ENCODE data around the gene PLK1. TPM values are rescaled to one million over a fixed set of nuclear protein-coding genes. Genes with fewer than 3 reads are reported as not detected.
"Not testable (repeated sequence)": the region's sequence is repeated elsewhere in the genome, so short reads cannot be mapped to it uniquely, and the experiment has no call there.

The PLK1 gene
- total RNA-seq, 2 donors from 2014 or later: 76.7 to 118 TPM

- H3K27me3 ChIP-seq (ENCODE audit: control insufficient read depth, insufficient read depth, low read length, poor library complexity, severe bottlenecking): no peaks in the 10 kb centered on the region
- Mint-ChIP-seq H3K4me3 (peak within 1 kb of the TSS; percentile 47), H3K36me3 (ENCODE audit: low read depth) (no peaks in the 10 kb centered on the region), H3K9me3 (peaks cover 8% of the 10 kb centered on the region), H3K27ac (no peak within 1 kb of the TSS), H3K4me1 (peaks cover 4% of the 10 kb centered on the region), H3K27me3 (ENCODE audit: insufficient read depth) (peaks cover 69% of the 10 kb centered on the region)
- H3K36me3 ChIP-seq (ENCODE audit: control insufficient read depth, insufficient read depth, low read length): no peaks in the 10 kb centered on the region
- H3K9me3 ChIP-seq (ENCODE audit: control insufficient read depth, low read length): no peaks in the 10 kb centered on the region
- H3K4me1 ChIP-seq (ENCODE audit: control insufficient read depth, insufficient read depth, low read length): no peaks in the 10 kb centered on the region
- no peak within 1 kb of the TSS for H3K4me3 ChIP-seq (ENCODE audit: low read length)
- H3K9ac ChIP-seq (ENCODE audit: extremely low read depth, low read length, poor library complexity, severe bottlenecking): no peak within 1 kb of the TSS
- TF ChIP-seq, protein P1, sequence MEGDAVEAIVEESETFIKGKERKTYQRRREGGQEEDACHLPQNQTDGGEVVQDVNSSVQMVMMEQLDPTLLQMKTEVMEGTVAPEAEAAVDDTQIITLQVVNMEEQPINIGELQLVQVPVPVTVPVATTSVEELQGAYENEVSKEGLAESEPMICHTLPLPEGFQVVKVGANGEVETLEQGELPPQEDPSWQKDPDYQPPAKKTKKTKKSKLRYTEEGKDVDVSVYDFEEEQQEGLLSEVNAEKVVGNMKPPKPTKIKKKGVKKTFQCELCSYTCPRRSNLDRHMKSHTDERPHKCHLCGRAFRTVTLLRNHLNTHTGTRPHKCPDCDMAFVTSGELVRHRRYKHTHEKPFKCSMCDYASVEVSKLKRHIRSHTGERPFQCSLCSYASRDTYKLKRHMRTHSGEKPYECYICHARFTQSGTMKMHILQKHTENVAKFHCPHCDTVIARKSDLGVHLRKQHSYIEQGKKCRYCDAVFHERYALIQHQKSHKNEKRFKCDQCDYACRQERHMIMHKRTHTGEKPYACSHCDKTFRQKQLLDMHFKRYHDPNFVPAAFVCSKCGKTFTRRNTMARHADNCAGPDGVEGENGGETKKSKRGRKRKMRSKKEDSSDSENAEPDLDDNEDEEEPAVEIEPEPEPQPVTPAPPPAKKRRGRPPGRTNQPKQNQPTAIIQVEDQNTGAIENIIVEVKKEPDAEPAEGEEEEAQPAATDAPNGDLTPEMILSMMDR (conservative IDR thresholded peaks at IDR 0.05): no peak
- H3K27ac ChIP-seq (ENCODE audit: low read depth, low read length): no peak within 1 kb of the TSS
- DNase-seq: peak; percentile 78
- 77 to 85% methylated on average over 17 to 37 of the region's 37 CpGs for WGBS, 2 experiments (ENCODE audit: insufficient coverage in 1 of 2, insufficient read length in 1 of 2)
Measured at GRCh38 chr16:23712976-23713375, 34.3 kb downstream of the PLK1 start, which contains the start of gene ERN2. TSS of gene ERN2 (minus strand) at chr16:23713222. CDS start at chr16:23713187, 35 bp downstream.

- Histone ChIP-seq H3K9me3 (ENCODE audit: control insufficient read depth, low read length) (no peaks in the 10 kb centered on the region), H3K4me1 (ENCODE audit: control insufficient read depth, insufficient read depth, low read length) (no peaks in the 10 kb centered on the region), H3K4me3 (ENCODE audit: low read length) (no peak overlapping the region), H3K27ac (ENCODE audit: low read depth, low read length) (no peak overlapping the region), H3K9ac (ENCODE audit: extremely low read depth, low read length, poor library complexity, severe bottlenecking) (no peak overlapping the region), H3K36me3 (ENCODE audit: control insufficient read depth, insufficient read depth, low read length) (no peaks in the 10 kb centered on the region), H3K27me3 (ENCODE audit: control insufficient read depth, insufficient read depth, low read length, poor library complexity, severe bottlenecking) (no peaks in the 10 kb centered on the region)
- Mint-ChIP-seq H3K36me3 (ENCODE audit: low read depth) (no peaks in the 10 kb centered on the region), H3K27me3 (ENCODE audit: insufficient read depth) (peaks cover 50% of the 10 kb centered on the region), H3K4me1 (peaks cover 4% of the 10 kb centered on the region), H3K27ac (no peak overlapping the region), H3K9me3 (no peaks in the 10 kb centered on the region), H3K4me3 (no peak overlapping the region)
- WGBS, 2 experiments (ENCODE audit: insufficient coverage in 1 of 2, insufficient read length in 1 of 2): 93 to 100% methylated on average over 2 to 5 of the region's 5 CpGs
- TF ChIP-seq, protein P1 (conservative IDR thresholded peaks at IDR 0.05): no peak
- DNase-seq: no peak
Measured at GRCh38 chr16:23716484-23716883, 37.8 kb downstream of the PLK1 start.

DNA sequence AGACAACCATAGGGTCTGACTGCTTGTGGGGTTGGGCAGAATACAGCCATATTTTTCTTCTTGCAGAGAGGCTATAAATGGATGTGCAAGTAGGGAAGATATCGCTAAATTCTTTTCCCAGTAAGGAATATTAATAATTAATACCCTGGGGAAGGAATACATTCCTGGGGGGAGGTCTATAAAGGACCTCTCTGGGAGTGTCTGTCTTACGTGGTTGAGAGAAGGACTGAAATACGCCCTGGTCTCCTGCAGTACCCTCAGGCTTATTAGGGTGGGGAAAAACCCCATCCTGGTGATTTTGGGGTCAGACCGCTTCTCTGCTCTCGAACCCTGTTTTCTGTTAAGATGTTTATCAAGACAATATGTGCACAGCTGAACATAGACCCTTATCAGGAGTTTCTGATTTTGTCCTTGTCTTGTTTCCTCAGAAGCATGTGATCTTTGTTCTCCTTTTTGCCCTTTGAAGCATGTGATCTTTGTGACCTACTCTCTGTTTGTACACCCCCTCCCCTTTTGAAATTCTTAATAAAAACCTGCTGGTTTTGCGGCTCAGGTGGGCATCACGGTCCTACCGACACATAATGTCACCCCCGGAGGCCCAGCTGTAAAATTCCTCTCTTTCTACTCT lies 44.0 kb downstream of the PLK1 start:
- not testable (repeated sequence) for H3K27ac ChIP-seq (ENCODE audit: low read depth, low read length); H3K4me1 Mint-ChIP-seq; DNase-seq; H3K36me3 ChIP-seq (ENCODE audit: control insufficient read depth, insufficient read depth, low read length); H3K4me3 ChIP-seq (ENCODE audit: low read length); H3K4me3 Mint-ChIP-seq; H3K9me3 ChIP-seq (ENCODE audit: control insufficient read depth, low read length); H3K9ac ChIP-seq (ENCODE audit: extremely low read depth, low read length, poor library complexity, severe bottlenecking); H3K36me3 Mint-ChIP-seq (ENCODE audit: low read depth); H3K27ac Mint-ChIP-seq; H3K4me1 ChIP-seq (ENCODE audit: control insufficient read depth, insufficient read depth, low read length); H3K27me3 ChIP-seq (ENCODE audit: control insufficient read depth, insufficient read depth, low read length, poor library complexity, severe bottlenecking)
- H3K9me3 Mint-ChIP-seq: peaks cover 26% of the 10 kb centered on the region
- WGBS, 2 experiments (ENCODE audit: insufficient coverage in 1 of 2, insufficient read length in 1 of 2): 91 to 93% methylated on average over 8 of the region's 9 CpGs
- peaks cover 15% of the 10 kb centered on the region for H3K27me3 Mint-ChIP-seq (ENCODE audit: insufficient read depth)
